Measurements from ENCODE around the gene DZANK1.

The DZANK1 gene

DNA sequence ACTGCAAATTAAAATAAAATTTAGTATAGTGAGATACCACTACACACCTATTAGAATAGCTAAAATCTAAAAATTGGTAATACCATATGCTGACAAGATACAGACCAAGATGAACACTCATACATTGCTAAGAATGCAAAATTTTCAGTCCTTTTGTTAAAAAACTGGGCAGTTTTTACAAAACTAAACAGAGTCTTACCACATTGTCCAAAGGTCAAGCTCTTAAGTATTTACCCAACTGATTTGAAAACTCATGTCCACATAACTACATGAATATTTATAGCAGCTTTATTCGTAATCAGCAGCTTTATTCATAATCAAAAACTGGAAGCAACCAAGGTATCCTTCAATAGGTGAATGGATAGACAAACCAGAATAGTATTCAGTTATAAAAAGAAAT, 10.4 kb upstream of the DZANK1 start:
- H3K27me3 ChIP-seq (ENCODE audit: insufficient read depth, poor library complexity, severe bottlenecking): no peaks in the 10 kb centered on the region
- no peak for TF ChIP-seq CTCF (IDR thresholded peaks at IDR 0.05; ENCODE audit: poor library complexity, severe bottlenecking)
- no peaks in the 10 kb centered on the region for H3K9me3 ChIP-seq (ENCODE audit: severe bottlenecking)
- ATAC-seq (ENCODE audit: low read depth) (no peak), DNase-seq (ENCODE audit: low spot score) (no peak)
- H3K4me1 ChIP-seq (ENCODE audit: insufficient read depth, poor library complexity, severe bottlenecking): no peaks in the 10 kb centered on the region
- no peak overlapping the region for H3K27ac ChIP-seq (ENCODE audit: poor library complexity, severe bottlenecking)
- H3K36me3 ChIP-seq (ENCODE audit: low read depth): peaks cover 87% of the 10 kb centered on the region
- H3K4me3 ChIP-seq (ENCODE audit: severe bottlenecking): no peak overlapping the region

GRCh38 chr20:18466574-18466893, 296 bp downstream of the DZANK1 start:
- peak overlapping the region; percentile 49 for H3K27ac ChIP-seq (ENCODE audit: poor library complexity, severe bottlenecking)
- peaks cover 15% of the 10 kb centered on the region for H3K36me3 ChIP-seq (ENCODE audit: low read depth)
- no peak for DNase-seq (ENCODE audit: low spot score)
- no peak for TF ChIP-seq CTCF (IDR thresholded peaks at IDR 0.05; ENCODE audit: poor library complexity, severe bottlenecking)
- ATAC-seq (ENCODE audit: low read depth): peak; percentile 61
- H3K4me1 ChIP-seq (ENCODE audit: insufficient read depth, poor library complexity, severe bottlenecking): peaks cover 15% of the 10 kb centered on the region
- no peaks in the 10 kb centered on the region for H3K9me3 ChIP-seq (ENCODE audit: severe bottlenecking)
- peak overlapping the region; percentile 57 for H3K4me3 ChIP-seq (ENCODE audit: severe bottlenecking)
- no peaks in the 10 kb centered on the region for H3K27me3 ChIP-seq (ENCODE audit: insufficient read depth, poor library complexity, severe bottlenecking)

DNA sequence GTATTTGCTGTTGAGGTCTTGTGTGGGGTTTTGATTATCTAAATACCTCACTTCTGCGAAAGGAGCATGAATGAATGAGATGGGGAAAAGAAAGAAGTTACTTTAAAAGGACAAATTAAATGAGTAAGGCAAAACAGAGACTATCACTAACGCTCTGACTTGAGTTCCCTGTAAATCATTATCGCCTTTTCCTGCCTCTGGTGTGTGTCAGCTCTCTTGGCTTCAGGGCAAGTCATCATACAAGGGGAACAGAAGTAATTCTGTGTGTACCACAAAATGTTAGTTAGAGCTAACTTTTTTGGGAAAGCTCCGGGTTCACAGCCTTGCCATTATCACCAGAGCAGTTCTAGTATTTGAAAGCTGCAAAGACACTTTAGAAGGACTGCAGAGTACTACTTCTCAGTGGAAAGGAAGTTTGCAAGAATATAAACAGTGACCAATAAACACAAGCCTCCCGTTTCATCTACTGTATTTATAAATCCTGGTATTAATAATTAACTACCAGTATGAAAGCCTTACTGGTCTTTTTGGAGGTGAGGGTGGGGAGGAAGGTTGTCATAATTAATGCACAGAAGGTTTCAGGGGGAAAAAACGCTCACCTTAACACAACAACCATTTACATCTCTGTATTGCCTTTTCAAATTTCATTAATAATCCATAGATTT, 1.2 kb downstream of the DZANK1 start:
- no peak overlapping the region for H3K4me3 ChIP-seq (ENCODE audit: severe bottlenecking)

DNA sequence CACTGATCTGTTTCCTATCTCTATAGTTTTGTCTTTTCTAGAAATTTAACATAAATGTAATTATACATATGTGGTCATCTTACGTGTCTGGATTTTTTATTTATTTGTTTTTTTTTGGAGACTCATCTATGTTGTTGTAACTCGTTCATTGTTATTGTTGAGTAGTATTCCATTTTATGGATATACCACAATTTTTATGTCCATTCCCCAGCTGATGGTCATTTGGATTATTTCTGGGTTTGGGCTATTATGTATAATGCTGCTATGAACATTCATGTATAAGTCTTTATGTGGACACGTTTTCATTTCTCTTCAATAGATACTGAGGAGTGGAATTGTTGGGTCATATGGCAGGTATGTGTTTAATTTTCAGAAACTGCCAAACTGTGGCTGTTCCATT, 10.2 kb downstream of the DZANK1 start:
- Histone ChIP-seq H3K27ac (ENCODE audit: poor library complexity, severe bottlenecking) (no peak overlapping the region), H3K36me3 (ENCODE audit: low read depth) (no peaks in the 10 kb centered on the region)

More for the DNA sequence above, 1.2 kb downstream of the DZANK1 start:
- Histone ChIP-seq H3K9me3 (ENCODE audit: severe bottlenecking) (no peaks in the 10 kb centered on the region), H3K36me3 (ENCODE audit: low read depth) (peaks cover 15% of the 10 kb centered on the region), H3K27me3 (ENCODE audit: insufficient read depth, poor library complexity, severe bottlenecking) (no peaks in the 10 kb centered on the region), H3K4me1 (ENCODE audit: insufficient read depth, poor library complexity, severe bottlenecking) (peaks cover 15% of the 10 kb centered on the region), H3K27ac (ENCODE audit: poor library complexity, severe bottlenecking) (no peak overlapping the region)
- no peak for TF ChIP-seq CTCF (IDR thresholded peaks at IDR 0.05; ENCODE audit: poor library complexity, severe bottlenecking)
- no peak for DNase-seq (ENCODE audit: low spot score)
- no peak for ATAC-seq (ENCODE audit: low read depth)

More for the DNA sequence above, 10.2 kb downstream of the DZANK1 start:
- DNase-seq (ENCODE audit: low spot score) (no peak), ATAC-seq (ENCODE audit: low read depth) (no peak)
- Histone ChIP-seq H3K4me3 (ENCODE audit: severe bottlenecking) (no peak overlapping the region), H3K27me3 (ENCODE audit: insufficient read depth, poor library complexity, severe bottlenecking) (no peaks in the 10 kb centered on the region), H3K9me3 (ENCODE audit: severe bottlenecking) (no peaks in the 10 kb centered on the region), H3K4me1 (ENCODE audit: insufficient read depth, poor library complexity, severe bottlenecking) (no peaks in the 10 kb centered on the region)
- TF ChIP-seq CTCF (IDR thresholded peaks at IDR 0.05; ENCODE audit: poor library complexity, severe bottlenecking): no peak
